K562 (cell line): ENCODE measurements around the gene REM2. TPM values are rescaled to one million over a fixed set of nuclear protein-coding genes. Genes with fewer than 3 reads are reported as not detected.

Source experiments
- CBX3 ChIP-seq, 2 experiments: IDR thresholded peaks; 1 replicate in 1 of 2; 2 replicates in 1 of 2; pipeline ENCODE4 v1.6.1; 2012; ENCODE audit warnings: inconsistent platforms in 2 of 2, low read length in 2 of 2, borderline replicate concordance in 1 of 2, control low read depth in 1 of 2
- ETV6 ChIP-seq, 3 experiments: fragments of 150-350 bp in 1 of 3; sonication (generic) in 1 of 3; formaldehyde crosslinking in 1 of 3; IDR thresholded peaks; 2 replicates each; pipeline versions ENCODE4 v1.6.1 to v1.8.0; 2014 to 2022; ENCODE audit warnings: borderline replicate concordance in 2 of 3, low read depth in 2 of 3, antibody characterized with exemption in 1 of 3, low read length in 1 of 3, mild to moderate bottlenecking in 1 of 3, missing genetic modification reagents in 1 of 3
- EWSR1 ChIP-seq: fragments of 450-650 bp; IDR thresholded peaks from 2 replicates; pipeline ENCODE4 v1.6.1; 2018; ENCODE audit warnings: borderline replicate concordance, mild to moderate bottlenecking, low read depth, moderate library complexity; ENCODE audit not compliant: partially characterized antibody
- FOXP1 ChIP-seq: sonication (generic); formaldehyde crosslinking; IDR thresholded peaks from 2 replicates; pipeline ENCODE4 v1.8.0; 2022; ENCODE audit warnings: mild to moderate bottlenecking, missing genetic modification reagents
- GTF2B ChIP-seq: IDR thresholded peaks from 2 replicates; pipeline ENCODE4 v1.6.1; 2011; ENCODE audit not compliant: insufficient read length; ENCODE audit errors: extremely low read depth
- IFI16 ChIP-seq: fragments of 250-450 bp; sonication (Bioruptor Pico); IDR thresholded peaks from 2 replicates; pipeline ENCODE4 v2.1.2; 2022; ENCODE audit warnings: mild to moderate bottlenecking, inconsistent platforms
- SMARCB1 ChIP-seq: IDR thresholded peaks from 2 replicates; pipeline ENCODE4 v1.6.1; 2011; ENCODE audit warnings: improper control_type of control experiment, low read depth; ENCODE audit not compliant: insufficient read length
- SMC3 ChIP-seq: conservative IDR thresholded peaks from 2 replicates; pipeline ENCODE4 v1.6.1; 2011; ENCODE audit warnings: low read depth, low read length, improper control_type of control experiment; ENCODE audit not compliant: insufficient read depth
- SP1 ChIP-seq: sonication (generic); formaldehyde crosslinking; IDR thresholded peaks from 2 replicates; pipeline ENCODE4 v1.8.1; 2022; ENCODE audit warnings: mild to moderate bottlenecking, missing genetic modification reagents
- THAP7 ChIP-seq: fragments of 250-450 bp; sonication (Bioruptor Pico); IDR thresholded peaks from 2 replicates; pipeline ENCODE4 v1.5.0; 2021
- U2AF1 ChIP-seq: fragments of 200-400 bp; formaldehyde crosslinking; optimal IDR thresholded peaks from 2 replicates; pipeline ENCODE3; 2017; ENCODE audit warnings: mild to moderate bottlenecking, low read depth, low read length, moderate library complexity
- ZC3H4 ChIP-seq: sonication (generic); formaldehyde crosslinking; IDR thresholded peaks from 2 replicates; pipeline ENCODE4 v1.9.0; 2021; ENCODE audit warnings: missing genetic modification reagents, borderline replicate concordance
- ZNF384 ChIP-seq: IDR thresholded peaks from 2 replicates; pipeline ENCODE4 v1.6.1; 2012; ENCODE audit warnings: low read depth, low read length, improper control_type of control experiment
- ZNF668 ChIP-seq: fragments of 250-450 bp; sonication (Bioruptor Pico); IDR thresholded peaks from 2 replicates; pipeline ENCODE4 v1.8.0; 2022; ENCODE audit warnings: mild to moderate bottlenecking, inconsistent platforms
- ZNF780A ChIP-seq: fragments of 250-450 bp; sonication (Bioruptor Pico); IDR thresholded peaks from 2 replicates; pipeline ENCODE4 v1.5.0; 2021; ENCODE audit warnings: mild to moderate bottlenecking
- polyA plus RNA-seq, 8 experiments: library from polyadenylated mRNA; depleted of rRNA in 4 of 8; stranded (reverse) in 5 of 8; unstranded in 3 of 8; fragments of >200 nt; fragmentation: Nextera tagmentation in 2 of 8; fragmentation: Illumina TruSeq in 1 of 8; extraction: Ambion mirVana in 2 of 8; extraction: Trizol in 1 of 8; gene quantifications; 2 replicates each; pipeline versions ENCODE4 v1.2.1 to v1.2.3, GENCODE V29; 2011 to 2014; ENCODE audit warnings: inconsistent platforms in 1 of 8, missing spikeins in 1 of 8
- total RNA-seq, 7 experiments: library from RNA; depleted of rRNA in 6 of 7; stranded (reverse); fragments of >200 nt in 6 of 7; fragmentation: Illumina TruSeq in 2 of 7; extraction: Trizol in 2 of 7; gene quantifications; 2 replicates each; pipeline versions ENCODE4 v1.2.1 to v1.2.3, GENCODE V29; 2011 to 2021; ENCODE audit warnings: low replicate concordance in 1 of 7
- TF ChIP-seq, protein P1 (sequence below): fragments of 250-450 bp; sonication (Bioruptor Pico); IDR thresholded peaks from 2 replicates; pipeline ENCODE4 v1.8.0; 2022; ENCODE audit warnings: inconsistent platforms
- TF ChIP-seq, protein P2 (sequence below): fragments of 150-350 bp; IDR thresholded peaks from 2 replicates; pipeline ENCODE4 v1.6.1; 2014; ENCODE audit warnings: low read depth, mild to moderate bottlenecking, low read length, borderline replicate concordance
- TF ChIP-seq, protein P3 (sequence below): fragments of 250-450 bp; sonication (Bioruptor Pico); IDR thresholded peaks from 2 replicates; pipeline ENCODE4 v1.6.1; 2021; ENCODE audit warnings: mild to moderate bottlenecking
- TF ChIP-seq, protein P4 (sequence below), 3 experiments: IDR thresholded peaks in 2 of 3; conservative IDR thresholded peaks in 1 of 3; 2 replicates each; pipeline ENCODE4 v1.5.1; 2011 to 2012; ENCODE audit warnings: low read length in 3 of 3, mild to moderate bottlenecking in 3 of 3, control low read depth in 2 of 3, improper control_type of control experiment in 1 of 3, inconsistent platforms in 1 of 3, low read depth in 1 of 3, mixed read lengths in 1 of 3, moderate library complexity in 1 of 3; ENCODE audit not compliant: insufficient read depth in 2 of 3

The REM2 gene
- total and polyA plus RNA-seq, 9 of the 15 experiments (the other 6 are each of a cell fraction or from before 2014, with no cell fraction given), result 0.18 to 1.0 (median 0.38) TPM

DNA sequence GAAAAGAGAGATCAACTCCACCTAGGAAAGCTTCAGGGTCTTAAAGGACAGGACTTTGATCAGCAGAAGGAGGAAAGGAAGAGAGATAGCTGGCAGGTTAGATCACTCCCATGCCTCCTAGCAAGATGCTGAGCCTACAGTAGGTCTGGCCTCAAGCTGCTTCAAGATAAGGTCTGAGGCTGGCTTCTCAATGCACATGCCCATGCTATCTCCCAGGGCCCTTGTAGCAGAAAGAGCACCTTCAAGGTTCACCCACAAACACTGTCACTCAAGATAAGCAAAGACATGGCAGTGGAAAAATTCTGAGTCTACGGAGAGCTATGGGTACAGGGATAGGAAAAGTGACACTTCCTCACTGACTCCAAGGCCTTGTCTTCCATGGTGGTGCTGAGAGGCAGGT, 14.3 kb downstream of the REM2 start (continued):
- TF ChIP-seq, protein P1, sequence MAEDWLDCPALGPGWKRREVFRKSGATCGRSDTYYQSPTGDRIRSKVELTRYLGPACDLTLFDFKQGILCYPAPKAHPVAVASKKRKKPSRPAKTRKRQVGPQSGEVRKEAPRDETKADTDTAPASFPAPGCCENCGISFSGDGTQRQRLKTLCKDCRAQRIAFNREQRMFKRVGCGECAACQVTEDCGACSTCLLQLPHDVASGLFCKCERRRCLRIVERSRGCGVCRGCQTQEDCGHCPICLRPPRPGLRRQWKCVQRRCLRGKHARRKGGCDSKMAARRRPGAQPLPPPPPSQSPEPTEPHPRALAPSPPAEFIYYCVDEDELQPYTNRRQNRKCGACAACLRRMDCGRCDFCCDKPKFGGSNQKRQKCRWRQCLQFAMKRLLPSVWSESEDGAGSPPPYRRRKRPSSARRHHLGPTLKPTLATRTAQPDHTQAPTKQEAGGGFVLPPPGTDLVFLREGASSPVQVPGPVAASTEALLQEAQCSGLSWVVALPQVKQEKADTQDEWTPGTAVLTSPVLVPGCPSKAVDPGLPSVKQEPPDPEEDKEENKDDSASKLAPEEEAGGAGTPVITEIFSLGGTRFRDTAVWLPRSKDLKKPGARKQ, result no peak
- no peak for TF ChIP-seq SP1 (CRISPR knock-in tag)
- TF ChIP-seq, protein P2, sequence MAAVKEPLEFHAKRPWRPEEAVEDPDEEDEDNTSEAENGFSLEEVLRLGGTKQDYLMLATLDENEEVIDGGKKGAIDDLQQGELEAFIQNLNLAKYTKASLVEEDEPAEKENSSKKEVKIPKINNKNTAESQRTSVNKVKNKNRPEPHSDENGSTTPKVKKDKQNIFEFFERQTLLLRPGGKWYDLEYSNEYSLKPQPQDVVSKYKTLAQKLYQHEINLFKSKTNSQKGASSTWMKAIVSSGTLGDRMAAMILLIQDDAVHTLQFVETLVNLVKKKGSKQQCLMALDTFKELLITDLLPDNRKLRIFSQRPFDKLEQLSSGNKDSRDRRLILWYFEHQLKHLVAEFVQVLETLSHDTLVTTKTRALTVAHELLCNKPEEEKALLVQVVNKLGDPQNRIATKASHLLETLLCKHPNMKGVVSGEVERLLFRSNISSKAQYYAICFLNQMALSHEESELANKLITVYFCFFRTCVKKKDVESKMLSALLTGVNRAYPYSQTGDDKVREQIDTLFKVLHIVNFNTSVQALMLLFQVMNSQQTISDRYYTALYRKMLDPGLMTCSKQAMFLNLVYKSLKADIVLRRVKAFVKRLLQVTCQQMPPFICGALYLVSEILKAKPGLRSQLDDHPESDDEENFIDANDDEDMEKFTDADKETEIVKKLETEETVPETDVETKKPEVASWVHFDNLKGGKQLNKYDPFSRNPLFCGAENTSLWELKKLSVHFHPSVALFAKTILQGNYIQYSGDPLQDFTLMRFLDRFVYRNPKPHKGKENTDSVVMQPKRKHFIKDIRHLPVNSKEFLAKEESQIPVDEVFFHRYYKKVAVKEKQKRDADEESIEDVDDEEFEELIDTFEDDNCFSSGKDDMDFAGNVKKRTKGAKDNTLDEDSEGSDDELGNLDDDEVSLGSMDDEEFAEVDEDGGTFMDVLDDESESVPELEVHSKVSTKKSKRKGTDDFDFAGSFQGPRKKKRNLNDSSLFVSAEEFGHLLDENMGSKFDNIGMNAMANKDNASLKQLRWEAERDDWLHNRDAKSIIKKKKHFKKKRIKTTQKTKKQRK, result no peak
- TF ChIP-seq ZNF780A (CRISPR knock-in tag), result no peak
- TF ChIP-seq FOXP1 (CRISPR knock-in tag), result no peak
- TF ChIP-seq, protein P3, sequence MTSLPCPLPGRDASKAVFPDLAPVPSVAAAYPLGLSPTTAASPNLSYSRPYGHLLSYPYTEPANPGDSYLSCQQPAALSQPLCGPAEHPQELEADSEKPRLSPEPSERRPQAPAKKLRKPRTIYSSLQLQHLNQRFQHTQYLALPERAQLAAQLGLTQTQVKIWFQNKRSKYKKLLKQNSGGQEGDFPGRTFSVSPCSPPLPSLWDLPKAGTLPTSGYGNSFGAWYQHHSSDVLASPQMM (CRISPR knock-in tag), result no peak
- TF ChIP-seq IFI16 (CRISPR knock-in tag), result no peak
- no peak for TF ChIP-seq ZNF668 (CRISPR knock-in tag)
- no peak for TF ChIP-seq SMC3
- no peak for TF ChIP-seq THAP7 (CRISPR knock-in tag)
- no peak for TF ChIP-seq GTF2B
- TF ChIP-seq EWSR1, result no peak
- no peak for TF ChIP-seq ETV6 (IDR thresholded peaks at IDR 0.05; ENCODE audit: borderline replicate concordance in 1 of 2, low read depth in 2 of 2, low read length in 1 of 2)
- no peak for TF ChIP-seq ETV6 (CRISPR knock-in tag; IDR thresholded peaks at IDR 0.05; ENCODE audit: borderline replicate concordance)
- TF ChIP-seq ZNF384, result no peak
- TF ChIP-seq U2AF1, result no peak
- TF ChIP-seq CBX3 (IDR thresholded peaks at IDR 0.05; ENCODE audit: borderline replicate concordance in 1 of 2, low read length in 2 of 2), result peak in 1 of 2 experiments; percentile 66; a peak in 1 of 3 replicates
- TF ChIP-seq SMARCB1, result no peak
- no peak for TF ChIP-seq ZC3H4 (CRISPR knock-in tag)
- TF ChIP-seq, protein P4, sequence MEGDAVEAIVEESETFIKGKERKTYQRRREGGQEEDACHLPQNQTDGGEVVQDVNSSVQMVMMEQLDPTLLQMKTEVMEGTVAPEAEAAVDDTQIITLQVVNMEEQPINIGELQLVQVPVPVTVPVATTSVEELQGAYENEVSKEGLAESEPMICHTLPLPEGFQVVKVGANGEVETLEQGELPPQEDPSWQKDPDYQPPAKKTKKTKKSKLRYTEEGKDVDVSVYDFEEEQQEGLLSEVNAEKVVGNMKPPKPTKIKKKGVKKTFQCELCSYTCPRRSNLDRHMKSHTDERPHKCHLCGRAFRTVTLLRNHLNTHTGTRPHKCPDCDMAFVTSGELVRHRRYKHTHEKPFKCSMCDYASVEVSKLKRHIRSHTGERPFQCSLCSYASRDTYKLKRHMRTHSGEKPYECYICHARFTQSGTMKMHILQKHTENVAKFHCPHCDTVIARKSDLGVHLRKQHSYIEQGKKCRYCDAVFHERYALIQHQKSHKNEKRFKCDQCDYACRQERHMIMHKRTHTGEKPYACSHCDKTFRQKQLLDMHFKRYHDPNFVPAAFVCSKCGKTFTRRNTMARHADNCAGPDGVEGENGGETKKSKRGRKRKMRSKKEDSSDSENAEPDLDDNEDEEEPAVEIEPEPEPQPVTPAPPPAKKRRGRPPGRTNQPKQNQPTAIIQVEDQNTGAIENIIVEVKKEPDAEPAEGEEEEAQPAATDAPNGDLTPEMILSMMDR (IDR thresholded peaks at IDR 0.05 in 2 of 3, conservative IDR thresholded peaks at IDR 0.05 in 1 of 3; ENCODE audit: insufficient read depth in 2 of 3, low read depth in 1 of 3, low read length in 3 of 3), result no peak
